Measurements from ENCODE around the gene MAST4. TPM values are rescaled to one million over a fixed set of nuclear protein-coding genes. Genes with fewer than 3 reads are reported as not detected.

MAST4 gene
- total and polyA plus RNA-seq, 2 of the 4 experiments (the other 2 are of a cell fraction): 4.8 to 6.8 TPM

DNA sequence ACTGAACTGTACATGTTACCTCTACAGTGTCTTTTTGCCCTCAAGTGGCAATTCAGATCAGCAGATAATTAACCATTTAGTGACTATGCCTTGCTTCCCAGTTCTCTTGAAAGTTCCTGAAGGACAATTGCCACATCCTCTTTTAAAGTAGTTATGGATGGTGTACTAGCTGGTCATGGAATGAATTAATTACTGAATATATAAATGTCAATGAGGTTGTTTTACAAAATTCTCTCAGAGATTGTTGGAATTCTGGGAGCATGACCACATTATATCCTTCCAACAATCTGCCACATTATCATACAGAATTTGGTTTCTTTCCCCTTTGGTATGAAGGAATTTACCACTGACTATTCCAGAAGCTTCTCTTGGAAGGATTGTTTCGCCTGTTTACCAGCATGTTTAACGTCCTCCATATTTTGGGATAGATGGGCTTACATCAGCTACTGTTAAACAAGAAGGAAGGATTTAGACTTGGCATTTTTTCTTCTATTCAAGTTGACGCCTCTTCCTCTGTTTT, 424.0 kb downstream of the MAST4 start:
- Histone ChIP-seq H4K91ac (ENCODE audit: insufficient read depth, low read depth, low read length) (no peak overlapping the region), H2AK5ac (ENCODE audit: low read depth, low read length) (peak overlapping the region; percentile 13; the same call in 1 of the 2 replicates), H3K4me1 (ENCODE audit: control insufficient read depth, insufficient read depth, low read length) (peaks cover 10% of the 10 kb centered on the region), H3K56ac (ENCODE audit: extremely low read depth, insufficient read depth, low read length) (no peak overlapping the region), H3K27me3 (ENCODE audit: control insufficient read depth, insufficient read depth, low read length) (no peaks in the 10 kb centered on the region), H3K9me3 (ENCODE audit: control insufficient read depth, insufficient read depth, low read length) (no peaks in the 10 kb centered on the region), H3K23ac (ENCODE audit: low read depth, low read length) (peak overlapping the region; percentile 21; the same call in 1 of the 2 replicates), H3K18ac (ENCODE audit: low read depth, low read length) (peak overlapping the region; percentile 94; the same call in 1 of the 2 replicates), H3K9ac (ENCODE audit: low read depth, low read length) (no peak overlapping the region), H3K4me2 (ENCODE audit: low read depth, low read length) (no peak overlapping the region), H3K9me1 (ENCODE audit: insufficient read depth, low read length) (no peaks in the 10 kb centered on the region), H3K14ac (replicated peaks; ENCODE audit: low read depth, low read length) (no peak overlapping the region), H2BK15ac (ENCODE audit: low read depth, low read length) (no peak overlapping the region), H3K79me1 (ENCODE audit: low read depth in 1 of 2, low read length in 2 of 2) (peaks cover 10 to 28% of the 10 kb centered on the region in 2 experiments; a peak in 3 of 4 replicates), H3K4ac (ENCODE audit: low read depth, low read length) (peak overlapping the region; percentile 12; the same call in 1 of the 2 replicates), H2BK5ac (ENCODE audit: low read depth, low read length, poor library complexity, severe bottlenecking) (no peak overlapping the region), H2BK20ac (ENCODE audit: low read depth, low read length) (peak overlapping the region; percentile 54; the same call in 1 of the 2 replicates), H3K27ac (ENCODE audit: insufficient read depth, low read length) (no peak overlapping the region), H2AK9ac (replicated peaks; ENCODE audit: low read depth, low read length, poor library complexity) (no peak overlapping the region), H2BK120ac (ENCODE audit: low read depth, low read length) (peak overlapping the region; percentile 32; the same call in 1 of the 2 replicates), H4K8ac (ENCODE audit: low read depth in 2 of 2, low read length in 2 of 2) (no peak overlapping the region), H4K20me1 (ENCODE audit: insufficient read depth, low read length) (no peaks in the 10 kb centered on the region), H4K5ac (ENCODE audit: low read depth, low read length) (peak overlapping the region; percentile 57; the same call in 1 of the 2 replicates), H3K4me3 (ENCODE audit: insufficient read depth, low read depth, low read length) (no peak overlapping the region), H2AFZ (replicated peaks; ENCODE audit: low read length, poor library complexity) (no peak overlapping the region), H3K36me3 (ENCODE audit: control insufficient read depth, insufficient read depth, low read length) (no peaks in the 10 kb centered on the region)
- TF ChIP-seq MAZ (IDR thresholded peaks at IDR 0.05; ENCODE audit: borderline replicate concordance, low read depth, low read length): no peak
- TF ChIP-seq MAFK (IDR thresholded peaks at IDR 0.05; ENCODE audit: low read depth, low read length): no peak
- no peak for TF ChIP-seq RFX5 (IDR thresholded peaks at IDR 0.05; ENCODE audit: low read depth, low read length)
- TF ChIP-seq POLR2A (IDR thresholded peaks at IDR 0.05; ENCODE audit: low read depth, low read length): no peak
- TF ChIP-seq ELK1 (IDR thresholded peaks at IDR 0.05; ENCODE audit: borderline replicate concordance, low read depth, low read length): no peak
- intact Hi-C loops (cut with micrococcal nuclease): no loop called here
- DNase-seq (no peak), ATAC-seq (ENCODE audit: low read depth) (no peak)
- ChIA-PET POLR2A (ENCODE audit: unreplicated experiment) (no interaction called here), CTCF (no interaction called here)
- dilution Hi-C loops (cut with HindIII; ENCODE audit: low sequenced_read_pairs, unreplicated experiment): no loop called here
- WGBS, 2 experiments (ENCODE audit: extremely low coverage in 2 of 2, insufficient read length in 1 of 2): no CpG with 5 or more reads among the region's 3 CpGs
- in situ Hi-C loops (cut with MboI; ENCODE audit: low sequenced_read_pairs): no loop called here
- BruUV-seq (replicated peaks): no TSS peak

All from IMR-90 (cell line).